WERI-Rb-1 (cell line): ENCODE measurements around the gene ITPRIPL2.
A peak's percentile ranks its signal among the peaks of the same experiment; 100 is the strongest.

Experiments used
- DNase-seq: peaks from one replicate; pipeline ENCODE4 v3.0.0-alpha.2; 2020
- H3K27ac ChIP-seq: fragments of 250-450 bp; sonication (Bioruptor Pico); 2 replicates; pipeline ENCODE4 v1.5.1; 2020; ENCODE audit warnings: mild to moderate bottlenecking, moderate library complexity
- H3K27me3 ChIP-seq: fragments of 250-450 bp; sonication (Bioruptor Pico); 2 replicates; pipeline ENCODE4 v1.5.1; 2021; ENCODE audit warnings: mild to moderate bottlenecking, low read depth, moderate library complexity; ENCODE audit not compliant: insufficient read depth, severe bottlenecking
- H3K36me3 ChIP-seq: fragments of 250-450 bp; sonication (Bioruptor Pico); 2 replicates; pipeline ENCODE4 v1.5.1; 2020; ENCODE audit warnings: mild to moderate bottlenecking, moderate library complexity
- H3K4me3 ChIP-seq: 2 replicates; pipeline ENCODE4 v1.5.1; 2011; ENCODE audit warnings: low read depth, mild to moderate bottlenecking, control low read depth, low read length
- H3K9me3 ChIP-seq: fragments of 250-450 bp; sonication (Bioruptor Pico); 2 replicates; pipeline ENCODE4 v1.5.1; 2021; ENCODE audit warnings: mild to moderate bottlenecking, moderate library complexity; ENCODE audit not compliant: severe bottlenecking
- TF ChIP-seq, protein P1 (sequence below): IDR thresholded peaks from 2 replicates; pipeline ENCODE4 v1.5.1; 2011; ENCODE audit warnings: low read depth, mild to moderate bottlenecking, control low read depth, inconsistent platforms, low read length

The ITPRIPL2 gene

DNA sequence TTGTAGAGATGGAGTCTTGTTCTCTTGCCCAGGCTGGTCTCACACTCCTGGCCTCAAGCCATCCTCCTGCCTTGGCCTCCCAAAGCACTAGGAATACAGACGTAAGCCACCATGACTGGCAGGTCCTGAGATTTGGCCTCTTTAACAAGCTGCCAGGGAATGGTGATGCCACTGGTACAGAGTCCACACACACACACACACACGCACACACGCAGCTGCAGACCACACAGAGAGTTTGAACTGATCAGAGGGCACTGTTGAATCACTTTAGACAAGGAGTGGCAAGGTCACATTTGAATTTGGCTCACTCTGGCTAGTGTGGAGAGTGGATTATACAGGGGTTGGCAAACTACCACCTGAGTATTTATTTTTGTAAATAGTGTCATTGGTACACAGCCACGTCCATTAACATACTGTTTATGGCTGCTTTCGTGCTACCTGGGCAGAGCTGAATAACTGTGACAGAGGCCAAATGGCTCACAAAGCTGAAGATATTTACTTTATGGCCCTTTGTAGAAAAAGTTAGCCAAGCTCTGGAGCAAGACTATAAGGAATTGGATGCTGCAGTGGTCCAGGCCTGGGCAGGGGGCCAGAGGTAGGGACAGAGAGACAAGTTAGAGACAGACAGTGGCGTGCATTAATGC lies 9.9 kb downstream of the ITPRIPL2 start:
- H3K27me3 ChIP-seq: no peaks in the 10 kb centered on the region
- H3K27ac ChIP-seq: no peak overlapping the region
- DNase-seq: no peak
- peaks cover 9% of the 10 kb centered on the region for H3K9me3 ChIP-seq
- TF ChIP-seq, protein P1, sequence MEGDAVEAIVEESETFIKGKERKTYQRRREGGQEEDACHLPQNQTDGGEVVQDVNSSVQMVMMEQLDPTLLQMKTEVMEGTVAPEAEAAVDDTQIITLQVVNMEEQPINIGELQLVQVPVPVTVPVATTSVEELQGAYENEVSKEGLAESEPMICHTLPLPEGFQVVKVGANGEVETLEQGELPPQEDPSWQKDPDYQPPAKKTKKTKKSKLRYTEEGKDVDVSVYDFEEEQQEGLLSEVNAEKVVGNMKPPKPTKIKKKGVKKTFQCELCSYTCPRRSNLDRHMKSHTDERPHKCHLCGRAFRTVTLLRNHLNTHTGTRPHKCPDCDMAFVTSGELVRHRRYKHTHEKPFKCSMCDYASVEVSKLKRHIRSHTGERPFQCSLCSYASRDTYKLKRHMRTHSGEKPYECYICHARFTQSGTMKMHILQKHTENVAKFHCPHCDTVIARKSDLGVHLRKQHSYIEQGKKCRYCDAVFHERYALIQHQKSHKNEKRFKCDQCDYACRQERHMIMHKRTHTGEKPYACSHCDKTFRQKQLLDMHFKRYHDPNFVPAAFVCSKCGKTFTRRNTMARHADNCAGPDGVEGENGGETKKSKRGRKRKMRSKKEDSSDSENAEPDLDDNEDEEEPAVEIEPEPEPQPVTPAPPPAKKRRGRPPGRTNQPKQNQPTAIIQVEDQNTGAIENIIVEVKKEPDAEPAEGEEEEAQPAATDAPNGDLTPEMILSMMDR: no peak
- H3K36me3 ChIP-seq: no peaks in the 10 kb centered on the region
- H3K4me3 ChIP-seq: no peak overlapping the region

DNA sequence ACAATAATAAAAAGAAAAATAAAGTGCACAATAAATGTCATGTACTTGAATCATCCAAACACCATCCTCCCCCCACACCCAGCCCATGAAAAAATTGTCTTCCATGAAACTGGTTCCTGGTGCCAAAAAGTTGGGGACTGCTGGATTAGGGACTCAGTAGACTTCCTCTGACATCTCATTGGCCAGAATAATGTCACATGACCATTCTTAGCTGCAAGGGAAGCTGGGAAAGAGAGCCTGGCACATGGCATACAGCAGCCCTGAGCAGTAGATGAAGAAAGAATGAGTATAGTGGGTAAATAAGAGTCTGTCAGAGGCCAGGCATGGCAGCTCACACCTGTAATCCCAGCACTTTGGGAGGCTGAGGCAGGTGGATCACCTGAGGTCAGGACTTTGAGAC lies 12.5 kb downstream of the ITPRIPL2 start:
- no peak for DNase-seq
- Histone ChIP-seq H3K36me3 (no peaks in the 10 kb centered on the region), H3K4me3 (no peak overlapping the region), H3K27me3 (no peaks in the 10 kb centered on the region), H3K27ac (no peak overlapping the region), H3K9me3 (peaks cover 9% of the 10 kb centered on the region)
- TF ChIP-seq, protein P1: no peak

DNA sequence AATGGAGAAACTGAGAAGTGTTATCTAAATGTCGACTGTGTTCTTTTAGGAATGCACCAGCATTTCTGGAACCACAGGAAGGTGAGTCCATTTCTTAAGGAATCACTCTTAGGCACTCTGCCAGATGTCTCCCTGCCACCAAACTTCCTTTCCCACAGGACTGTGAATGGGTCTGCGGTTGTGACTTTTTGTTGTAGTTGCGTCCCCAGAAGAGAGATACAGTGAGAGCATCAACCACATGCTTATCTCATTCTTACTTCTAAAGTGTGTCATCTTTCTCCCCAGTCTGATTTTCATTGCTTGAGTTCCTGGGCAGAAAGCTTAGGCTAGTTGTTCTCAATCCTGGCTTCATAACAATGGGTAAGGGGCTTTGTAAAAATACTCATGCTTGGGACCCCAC lies 13.4 kb downstream of the ITPRIPL2 start:
- no peak for DNase-seq
- TF ChIP-seq, protein P1: no peak
- no peaks in the 10 kb centered on the region for H3K27me3 ChIP-seq
- peaks cover 9% of the 10 kb centered on the region for H3K9me3 ChIP-seq
- H3K27ac ChIP-seq: peak overlapping the region; percentile 33
- H3K36me3 ChIP-seq: no peaks in the 10 kb centered on the region; the same call in 1 of the 2 replicates
- no peak overlapping the region for H3K4me3 ChIP-seq

DNA sequence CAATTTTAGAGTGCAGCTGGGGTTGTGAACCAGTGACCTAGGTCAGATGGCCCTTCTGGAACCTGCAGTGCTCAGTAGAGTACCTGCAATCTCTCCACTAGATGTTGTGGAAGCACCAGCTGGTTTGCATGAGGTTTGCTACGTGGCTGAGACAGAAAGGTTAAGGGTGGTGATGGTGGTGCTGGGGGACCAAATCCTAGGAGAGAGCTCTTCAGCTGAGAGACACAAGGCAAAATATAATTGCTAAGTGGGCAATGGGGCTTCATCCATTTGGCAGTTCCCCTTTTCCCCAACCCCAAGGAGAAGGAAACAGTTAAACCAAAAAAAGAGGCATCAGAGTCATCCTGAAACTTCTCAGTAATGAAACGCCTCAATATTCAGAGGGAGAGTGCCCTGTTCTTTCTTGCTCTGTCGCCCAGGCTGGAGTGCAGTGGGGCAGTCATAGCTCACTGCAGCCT lies 13.9 kb downstream of the ITPRIPL2 start:
- H3K27me3 ChIP-seq: no peaks in the 10 kb centered on the region
- H3K36me3 ChIP-seq: no peaks in the 10 kb centered on the region; the same call in 1 of the 2 replicates
- DNase-seq: no peak
- no peak overlapping the region for H3K4me3 ChIP-seq
- TF ChIP-seq, protein P1: no peak
- peak overlapping the region; percentile 33 for H3K27ac ChIP-seq
- peaks cover 9% of the 10 kb centered on the region for H3K9me3 ChIP-seq

DNA sequence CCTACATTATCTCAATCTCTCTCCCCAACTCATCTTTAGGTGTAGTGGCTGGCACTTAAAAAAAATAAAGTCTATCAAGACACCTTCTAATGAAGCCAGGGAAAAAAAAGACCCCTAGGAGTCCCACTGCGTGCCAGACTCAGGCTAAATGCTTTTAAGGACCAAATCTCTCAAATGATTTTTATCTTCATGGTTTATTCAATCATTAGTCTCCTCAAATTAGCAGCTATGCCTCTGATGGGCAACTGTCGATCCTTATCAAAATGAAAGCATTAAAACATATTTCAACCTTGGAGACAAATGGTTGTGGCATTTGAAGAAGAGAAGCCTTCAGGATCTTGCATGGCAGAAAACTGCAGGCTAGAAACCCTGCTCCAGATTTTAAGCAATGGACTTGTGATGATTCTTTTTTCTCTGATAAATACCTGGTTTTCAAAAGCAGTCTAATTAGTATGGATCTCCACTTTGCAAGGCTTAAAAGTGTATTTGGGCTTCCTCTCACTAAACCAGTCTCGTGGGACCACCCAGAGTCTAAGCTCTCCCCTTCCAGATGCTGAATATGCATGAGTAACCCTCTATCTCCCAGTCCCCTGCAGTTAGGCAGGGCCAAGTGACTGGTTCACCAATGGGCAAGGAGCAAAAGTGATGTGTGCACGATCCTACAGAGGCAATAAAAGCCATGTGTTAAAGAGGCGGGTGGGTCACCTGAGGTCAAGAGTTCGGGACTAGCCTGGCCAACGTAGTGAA lies 14.9 kb downstream of the ITPRIPL2 start:
- Histone ChIP-seq H3K9me3 (peaks cover 9% of the 10 kb centered on the region), H3K36me3 (no peaks in the 10 kb centered on the region; the same call in 1 of the 2 replicates), H3K27ac (no peak overlapping the region), H3K27me3 (no peaks in the 10 kb centered on the region), H3K4me3 (no peak overlapping the region)
- TF ChIP-seq, protein P1: no peak
- no peak for DNase-seq
